ENCODE data around the gene TGFB3.
A peak's percentile ranks its signal among the peaks of the same experiment; 100 is the strongest.

The TGFB3 gene

GRCh38 chr14:75977582-75977943 is 4.2 kb downstream of the TGFB3 start:
- no peak for TF ChIP-seq CTCF (conservative IDR thresholded peaks at IDR 0.05; ENCODE audit: control insufficient read depth, insufficient read depth, low read depth, low read length)
- H3K4me3 ChIP-seq (ENCODE audit: control insufficient read depth, low read depth, low read length) = no peak overlapping the region
- peak; percentile 69 for DNase-seq (ENCODE audit: low read depth)

- no peak for TF ChIP-seq CTCF (conservative IDR thresholded peaks at IDR 0.05; ENCODE audit: control insufficient read depth, insufficient read depth, low read depth, low read length)
- no peak overlapping the region for H3K4me3 ChIP-seq (ENCODE audit: control insufficient read depth, low read depth, low read length)
- DNase-seq (ENCODE audit: low read depth) = no peak
These were observed 4.8 kb downstream of the TGFB3 start for GRCh38 chr14:75976826-75977581.

GRCh38 chr14:75972801-75973421 is 8.9 kb downstream of the TGFB3 start:
- no peak overlapping the region for H3K4me3 ChIP-seq (ENCODE audit: control insufficient read depth, low read depth, low read length)
- TF ChIP-seq CTCF (conservative IDR thresholded peaks at IDR 0.05; ENCODE audit: control insufficient read depth, insufficient read depth, low read depth, low read length) = no peak
- no peak for DNase-seq (ENCODE audit: low read depth)

GRCh38 chr14:75971509-75971908 is 10.3 kb downstream of the TGFB3 start:
- TF ChIP-seq CTCF (conservative IDR thresholded peaks at IDR 0.05; ENCODE audit: control insufficient read depth, insufficient read depth, low read depth, low read length) = no peak

GRCh38 chr14:75970989-75971388 is 10.8 kb downstream of the TGFB3 start:
- no peak for DNase-seq (ENCODE audit: low read depth)
- no peak overlapping the region for H3K4me3 ChIP-seq (ENCODE audit: control insufficient read depth, low read depth, low read length)
- TF ChIP-seq CTCF (conservative IDR thresholded peaks at IDR 0.05; ENCODE audit: control insufficient read depth, insufficient read depth, low read depth, low read length) = no peak

More at GRCh38 chr14:75971509-75971908, 10.3 kb downstream of the TGFB3 start:
- no peak overlapping the region for H3K4me3 ChIP-seq (ENCODE audit: control insufficient read depth, low read depth, low read length)
- no peak for DNase-seq (ENCODE audit: low read depth)

GRCh38 chr14:75969891-75970290 is 11.9 kb downstream of the TGFB3 start:
- peak; percentile 51 for DNase-seq (ENCODE audit: low read depth)
- no peak for TF ChIP-seq CTCF (conservative IDR thresholded peaks at IDR 0.05; ENCODE audit: control insufficient read depth, insufficient read depth, low read depth, low read length)

More at GRCh38 chr14:75969891-75970290, 11.9 kb downstream of the TGFB3 start:
- H3K4me3 ChIP-seq (ENCODE audit: control insufficient read depth, low read depth, low read length) = no peak overlapping the region

Measured in fibroblast of mammary gland (primary cell).